HepG2 (cell line): Measurements from ENCODE around the gene ASB16. TPM values are rescaled to one million over a fixed set of nuclear protein-coding genes. Genes with fewer than 3 reads are reported as not detected.

Source experiments
- ATAC-seq: fragments of 200-7000 bp; cut with Tn5 transposase; 3 replicates; pipeline ENCODE4 v1.9.1; 2020; ENCODE audit warnings: mild to moderate bottlenecking, moderate library complexity
- BruUV-seq: library from RNA; stranded (reverse); fragments of 400-500 nt; replicated peaks from 2 replicates; lab custom pipeline; 2021; lab: Mats Ljungman, UMichigan
- CTCF ChIA-PET: fragments of 300-600 bp; formaldehyde crosslinking; extraction: SDS; loops from one replicate; lab custom pipeline; 2021; ENCODE audit warnings: low total read pairs, inconsistent platforms, low intra/inter-chr PET ratio; lab: Yijun Ruan, JAX
- POLR2A ChIA-PET: fragments of 350-600 bp; sonication (Branson Sonifier 250); formaldehyde crosslinking; loops from one replicate; lab custom pipeline; 2020; ENCODE audit warnings: antibody characterized with exemption, inconsistent platforms; lab: Yijun Ruan, JAX
- DNase-seq: peaks from one replicate; pipeline ENCODE4 v3.0.0-alpha.2; 2015; ENCODE audit warnings: low spot score
- FAIRE-seq: peaks from 3 replicates; lab custom pipeline; 2011; peaks lifted over from hg19 to GRCh38; lab: Jason Lieb, UNC
- H2AFZ ChIP-seq: one replicate; pipeline ENCODE4 v1.6.1; 2011; ENCODE audit warnings: low read length, inconsistent platforms
- H3K27ac ChIP-seq: fragments of 300-600 bp; 3 replicates; pipeline ENCODE4 v1.8.0; 2011; ENCODE audit warnings: mixed run types, mild to moderate bottlenecking, mixed read lengths, low read length, inconsistent platforms; ENCODE audit not compliant: insufficient read depth; ENCODE audit errors: extremely low read length
- H3K27me3 ChIP-seq, 2 experiments: fragments of 200-600 bp in 1 of 2; 2 replicates in 1 of 2; 3 replicates in 1 of 2; pipeline versions ENCODE4 v1.6.0 to v1.8.0; 2011; ENCODE audit warnings: low read length in 2 of 2, mild to moderate bottlenecking in 2 of 2, moderate library complexity in 2 of 2, inconsistent platforms in 1 of 2; ENCODE audit not compliant: insufficient read depth in 2 of 2, control insufficient read depth in 1 of 2
- H3K36me3 ChIP-seq, 2 experiments: fragments of 200-600 bp in 1 of 2; replicated peaks in 1 of 2; 2 replicates in 1 of 2; 3 replicates in 1 of 2; pipeline versions ENCODE4 v1.5.1 to v1.8.0; 2011; ENCODE audit warnings: low read length in 2 of 2, inconsistent platforms in 1 of 2; ENCODE audit not compliant: insufficient read depth in 2 of 2, control insufficient read depth in 1 of 2
- H3K4me1 ChIP-seq: 2 replicates; pipeline ENCODE4 v1.5.1; 2012; ENCODE audit warnings: low read length, inconsistent platforms; ENCODE audit not compliant: insufficient read depth
- H3K4me2 ChIP-seq: 2 replicates; pipeline ENCODE4 v1.6.0; 2011; ENCODE audit warnings: low read depth, low read length, inconsistent platforms
- H3K4me3 ChIP-seq, 3 experiments: fragments of 200-600 bp in 1 of 3; sonication (generic), shearing (Covaris generic) in 1 of 3; replicated peaks in 1 of 3; 2 replicates each; pipeline ENCODE4 v1.5.1; 2011 to 2016; ENCODE audit warnings: low read length in 3 of 3, inconsistent platforms in 2 of 3, low read depth in 2 of 3, mild to moderate bottlenecking in 2 of 3, control low read depth in 1 of 3, mixed read lengths in 1 of 3; ENCODE audit not compliant: insufficient read depth in 1 of 3
- H3K79me2 ChIP-seq: one replicate; pipeline ENCODE4 v1.6.1; 2011; ENCODE audit warnings: low read length, inconsistent platforms; ENCODE audit not compliant: insufficient read depth
- H3K9ac ChIP-seq: 2 replicates; pipeline ENCODE4 v1.6.0; 2011; ENCODE audit warnings: mild to moderate bottlenecking, low read depth, low read length, inconsistent platforms; ENCODE audit not compliant: insufficient read depth
- H3K9me3 ChIP-seq: 2 replicates; pipeline ENCODE4 v1.5.1; 2012; ENCODE audit warnings: mild to moderate bottlenecking, low read length
- H4K20me1 ChIP-seq: 2 replicates; pipeline ENCODE4 v1.6.0; 2011; ENCODE audit warnings: inconsistent platforms, mild to moderate bottlenecking, low read length, moderate library complexity; ENCODE audit not compliant: insufficient read depth
- ATF7 ChIP-seq, 2 experiments: fragments of 450-650 bp in 1 of 2; sonication (generic) in 1 of 2; formaldehyde crosslinking in 1 of 2; IDR thresholded peaks; 2 replicates each; pipeline versions ENCODE4 v1.4.0 to v1.6.1; 2016 to 2020; ENCODE audit warnings: antibody characterized with exemption in 1 of 2, mild to moderate bottlenecking in 1 of 2, missing genetic modification reagents in 1 of 2
- CREB1 ChIP-seq, 2 experiments: fragments of 450-650 bp in 1 of 2; IDR thresholded peaks; 2 replicates each; pipeline ENCODE4 v1.6.1; 2016 to 2017; ENCODE audit warnings: control low read depth in 1 of 2, mild to moderate bottlenecking in 1 of 2, missing compliant biosample characterization in 1 of 2, missing genetic modification characterization in 1 of 2
- SIX1 ChIP-seq: sonication (generic); formaldehyde crosslinking; IDR thresholded peaks from 2 replicates; pipeline ENCODE4 v1.4.0; 2020; ENCODE audit warnings: missing genetic modification reagents, borderline replicate concordance
- SRSF1 ChIP-seq: fragments of 200-400 bp; formaldehyde crosslinking; optimal IDR thresholded peaks from 2 replicates; pipeline ENCODE3; 2017; ENCODE audit warnings: mild to moderate bottlenecking, low read depth, low read length, moderate library complexity
- ZNF343 ChIP-seq: sonication (generic); formaldehyde crosslinking; IDR thresholded peaks from 2 replicates; pipeline ENCODE4 v1.4.0; 2020; ENCODE audit warnings: mild to moderate bottlenecking, missing genetic modification reagents
- WGBS: methylation state at CpG from one replicate; pipeline ENCODE4 v1.1.6; 2017; ENCODE audit warnings: low lambda C conversion rate; 5-methylcytosine and 5-hydroxymethylcytosine counted together
- in situ Hi-C: cut with HindIII; loops from 2 replicates; pipeline ENCODE4 v1.10.0; 2017; ENCODE audit warnings: low pct_unique_long_range_greater_than_20kb; ENCODE audit not compliant: extremely low pct_ligation_motif_present
- intact Hi-C: fragments of 100-400 bp; cut with micrococcal nuclease; formaldehyde crosslinking; loops from one replicate; pipeline ENCODE4 v1.10.0; 2022; ENCODE audit not compliant: unreplicated experiment
- polyA plus RNA-seq, 8 experiments: library from polyadenylated mRNA; depleted of rRNA in 3 of 8; stranded (reverse) in 7 of 8; unstranded in 1 of 8; fragments of >200 nt; fragmentation: Illumina TruSeq in 4 of 8; extraction: Trizol in 4 of 8; gene quantifications; 2 replicates each; pipeline versions ENCODE4 v1.2.1 to v1.2.3, GENCODE V29; 2011 to 2016; ENCODE audit warnings: low read depth in 4 of 8, missing spikeins in 1 of 8, mixed read lengths in 1 of 8; ENCODE audit not compliant: insufficient read depth in 1 of 8
- total RNA-seq, 5 experiments: library from RNA; depleted of rRNA; stranded (reverse); fragments of >200 nt; fragmentation: Illumina TruSeq; extraction: Trizol; gene quantifications; 2 replicates each; pipeline ENCODE4 v1.2.3, GENCODE V29; 2016; ENCODE audit warnings: low read depth in 1 of 5
- TF ChIP-seq, protein P1 (sequence below): sonication (generic); formaldehyde crosslinking; IDR thresholded peaks from 2 replicates; pipeline ENCODE4 v1.5.0; 2020; ENCODE audit warnings: mild to moderate bottlenecking, missing genetic modification reagents

ASB16 gene
- total and polyA plus RNA-seq, 2 of the 13 experiments (the other 11 are each of a cell fraction or from before 2014, with no cell fraction given): 0.07 TPM; not detected in 1

DNA sequence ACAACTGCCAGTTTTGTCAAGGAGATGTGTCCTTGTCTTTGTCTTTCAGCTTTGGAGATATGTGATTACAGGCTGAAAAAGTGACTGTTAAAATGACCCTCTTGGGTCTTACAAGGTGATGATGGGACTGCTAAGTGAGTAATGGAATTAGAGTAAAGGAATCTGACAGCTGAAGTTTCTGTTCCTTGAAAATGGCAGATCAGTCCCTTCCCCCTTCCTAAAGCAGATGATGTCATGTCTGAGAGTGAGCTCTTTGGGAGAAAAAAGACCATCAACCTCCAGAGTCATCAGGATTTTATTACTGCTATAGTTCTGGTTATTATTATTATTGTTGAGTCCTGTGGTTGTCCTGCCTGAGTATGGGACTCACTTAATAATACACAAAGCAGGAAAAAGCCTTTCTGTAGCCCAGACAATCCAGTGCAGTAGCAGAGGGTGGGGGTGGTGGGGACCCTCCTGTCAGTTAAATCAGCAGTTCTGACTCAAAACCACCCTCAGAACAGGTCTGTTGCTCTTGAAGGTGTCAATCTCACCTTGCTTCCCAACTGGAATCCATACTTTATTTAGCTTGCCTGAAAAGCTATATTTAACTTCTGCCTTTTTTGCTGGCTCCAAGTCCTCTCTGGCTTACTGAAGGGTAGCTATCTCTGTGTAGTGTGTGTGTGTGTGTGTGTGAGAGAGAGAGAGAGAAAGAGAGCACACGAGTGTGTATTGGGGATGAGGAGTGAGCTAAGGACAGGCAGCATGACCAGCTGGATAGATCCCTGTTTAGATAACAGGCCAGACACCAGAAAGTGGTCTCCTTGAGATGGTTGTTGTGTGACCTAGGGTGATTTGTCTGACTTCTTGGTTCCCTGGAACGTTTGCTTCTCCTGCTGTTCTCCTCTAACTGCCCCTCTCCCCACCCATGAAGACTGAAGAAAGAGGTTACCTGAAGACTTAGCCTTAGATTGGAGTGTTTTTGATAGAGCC lies 23.8 kb upstream of the ASB16 start:
- POLR2A ChIA-PET: no interaction called here
- 58% methylated on average over 2 of the region's 2 CpGs for WGBS

More for the DNA sequence above, 23.8 kb upstream of the ASB16 start:
- FAIRE-seq (no peak), ATAC-seq (no peak), DNase-seq (no peak)
- peaks cover 14 to 37% of the 10 kb centered on the region in 2 experiments for H3K36me3 ChIP-seq
- no peak overlapping the region for H3K9ac ChIP-seq
- intact Hi-C loops: no loop called here
- H2AFZ ChIP-seq: no peak overlapping the region
- TF ChIP-seq ZNF343 (CRISPR knock-in tag) (no peak), SRSF1 (no peak), CREB1 (IDR thresholded peaks at IDR 0.05) (0 out of 2 replicates have a peak, but pooled peaks have one; percentile 8), CREB1 (CRISPR knock-in tag; IDR thresholded peaks at IDR 0.05) (no peak), ATF7 (IDR thresholded peaks at IDR 0.05) (peak; percentile 46; the same call in 1 of the 2 replicates), ATF7 (CRISPR knock-in tag; IDR thresholded peaks at IDR 0.05) (no peak), SIX1 (no peak)
- TF ChIP-seq, protein P1, sequence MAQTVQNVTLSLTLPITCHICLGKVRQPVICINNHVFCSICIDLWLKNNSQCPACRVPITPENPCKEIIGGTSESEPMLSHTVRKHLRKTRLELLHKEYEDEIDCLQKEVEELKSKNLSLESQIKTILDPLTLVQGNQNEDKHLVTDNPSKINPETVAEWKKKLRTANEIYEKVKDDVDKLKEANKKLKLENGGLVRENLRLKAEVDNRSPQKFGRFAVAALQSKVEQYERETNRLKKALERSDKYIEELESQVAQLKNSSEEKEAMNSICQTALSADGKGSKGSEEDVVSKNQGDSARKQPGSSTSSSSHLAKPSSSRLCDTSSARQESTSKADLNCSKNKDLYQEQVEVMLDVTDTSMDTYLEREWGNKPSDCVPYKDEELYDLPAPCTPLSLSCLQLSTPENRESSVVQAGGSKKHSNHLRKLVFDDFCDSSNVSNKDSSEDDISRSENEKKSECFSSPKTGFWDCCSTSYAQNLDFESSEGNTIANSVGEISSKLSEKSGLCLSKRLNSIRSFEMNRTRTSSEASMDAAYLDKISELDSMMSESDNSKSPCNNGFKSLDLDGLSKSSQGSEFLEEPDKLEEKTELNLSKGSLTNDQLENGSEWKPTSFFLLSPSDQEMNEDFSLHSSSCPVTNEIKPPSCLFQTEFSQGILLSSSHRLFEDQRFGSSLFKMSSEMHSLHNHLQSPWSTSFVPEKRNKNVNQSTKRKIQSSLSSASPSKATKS (CRISPR knock-in tag): no peak
- H3K4me3 ChIP-seq: no peak overlapping the region
- CTCF ChIA-PET: no interaction called here
- no peaks in the 10 kb centered on the region for H3K27me3 ChIP-seq
- BruUV-seq: no TSS peak
- no peak overlapping the region for H3K27ac ChIP-seq
- no peak overlapping the region for H3K4me2 ChIP-seq
- no peaks in the 10 kb centered on the region for H4K20me1 ChIP-seq
- H3K4me1 ChIP-seq: peaks cover 19% of the 10 kb centered on the region
- H3K79me2 ChIP-seq: peaks cover 13% of the 10 kb centered on the region
- in situ Hi-C loops: no loop called here
- no peaks in the 10 kb centered on the region for H3K9me3 ChIP-seq
